ENCODE results near the gene SNTA1.
"Not testable (repeated sequence)": the region's sequence is repeated elsewhere in the genome, so short reads cannot be mapped to it uniquely, and the experiment has no call there.

Gene SNTA1

DNA sequence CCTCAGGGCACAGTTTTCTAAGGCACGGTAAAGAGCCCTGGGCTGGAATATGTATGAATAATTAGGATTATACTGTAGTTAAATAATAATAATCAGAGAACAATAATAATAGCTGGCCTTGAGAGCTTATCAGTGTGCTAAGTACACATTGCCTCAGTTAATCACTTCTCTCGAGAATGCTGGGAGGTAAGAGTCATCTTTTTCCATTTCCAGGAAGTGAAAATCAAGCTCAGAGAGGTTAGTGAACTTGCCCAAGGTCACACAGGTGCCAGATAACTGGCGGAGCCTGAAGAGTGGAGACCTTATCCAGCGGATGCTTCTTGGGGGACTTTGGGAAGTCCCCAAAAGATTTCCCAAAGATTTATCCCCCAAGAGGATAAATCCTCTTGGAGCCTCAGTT, 26.9 kb upstream of the SNTA1 start:
- intact Hi-C loops (cut with DNase I) = no loop called here
- DNase-seq = no peak

DNA sequence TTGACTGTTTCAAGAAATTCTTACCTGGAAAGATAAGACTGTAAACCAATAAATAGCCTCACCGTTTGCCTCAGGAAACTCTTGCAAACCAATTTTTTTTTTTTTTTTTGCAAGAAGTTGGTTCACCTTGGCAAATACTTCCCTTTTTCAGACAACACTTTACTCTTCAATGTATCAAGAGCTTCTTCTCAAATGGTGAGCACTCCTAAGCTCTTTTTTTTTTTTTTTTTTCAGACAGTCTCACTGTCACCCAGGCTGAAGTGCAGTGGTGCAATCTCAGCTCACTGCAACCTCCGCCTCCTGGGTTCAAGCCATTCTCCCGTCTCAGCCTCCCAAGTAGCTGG, 22.7 kb upstream of the SNTA1 start:
- DNase-seq = no peak
- intact Hi-C loops (cut with DNase I) = no loop called here

DNA sequence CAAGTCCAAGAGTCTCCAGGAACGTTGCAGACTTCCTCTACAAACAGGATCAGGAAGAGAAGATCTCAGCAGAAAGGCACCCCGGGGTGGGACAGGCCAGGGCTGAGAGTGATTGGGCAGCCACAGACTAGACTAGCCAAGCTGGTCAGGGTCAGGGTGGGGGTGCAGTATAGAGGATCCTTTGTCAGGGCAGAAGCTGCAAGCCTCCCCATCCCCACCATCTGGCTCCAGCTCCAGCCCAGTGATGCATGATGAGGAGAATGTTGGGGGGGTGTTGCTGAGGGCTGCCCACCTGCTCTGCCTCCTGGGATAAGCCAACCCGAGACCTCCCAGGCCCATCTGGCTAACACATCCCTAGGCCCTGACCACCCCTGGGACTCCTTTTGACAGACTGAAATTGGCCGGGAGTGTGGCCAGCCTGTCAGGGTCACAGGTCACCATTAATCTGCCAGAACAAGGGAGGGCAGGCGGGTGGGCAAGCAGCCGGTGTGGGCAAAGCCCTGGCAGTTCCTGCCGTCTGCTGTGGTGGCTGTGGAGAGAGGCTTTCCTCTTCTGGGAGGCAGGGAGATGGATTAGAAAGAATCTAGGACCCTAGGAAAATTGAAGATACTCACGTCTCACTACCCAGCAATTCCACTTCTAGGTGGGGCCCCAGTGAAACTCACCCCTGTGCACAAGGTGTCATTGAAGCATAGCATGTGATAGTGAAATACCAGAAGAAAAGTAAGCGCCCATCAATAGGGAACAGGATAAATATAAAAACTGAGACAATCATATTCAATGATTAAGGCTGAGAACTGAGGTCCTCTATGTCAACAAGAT, 22.1 kb upstream of the SNTA1 start:
- intact Hi-C loops (cut with DNase I) = loop anchor here (1.0 kb wide), 1 partner anchor 24 kb away; no protein-coding TSS in a partner anchor
- DNase-seq = peak; percentile 72 to 97 (median 84)

DNA sequence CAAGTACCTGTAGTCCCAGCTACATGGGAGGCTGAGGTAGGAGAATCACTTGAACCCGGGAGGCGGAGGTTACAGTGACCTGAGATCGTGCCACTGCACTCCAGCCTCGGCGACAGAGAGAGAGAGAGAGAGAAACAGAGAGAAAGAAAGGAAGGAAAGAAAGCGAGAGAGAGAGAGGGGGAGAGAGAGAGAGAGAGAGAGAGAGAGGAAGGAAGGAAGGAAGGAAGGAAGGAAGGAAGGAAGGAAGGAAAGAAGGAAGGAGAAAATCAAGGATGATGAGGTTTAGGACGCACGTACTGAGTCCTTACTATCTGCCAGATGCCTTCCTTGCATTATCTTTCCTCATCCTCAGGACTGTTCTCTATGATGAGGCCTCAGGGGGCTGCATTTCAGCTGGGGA, 21.2 kb upstream of the SNTA1 start:
- intact Hi-C loops (cut with DNase I) = loop anchor here (1.0 kb wide), 1 partner anchor 25 kb away; no protein-coding TSS in a partner anchor
- DNase-seq = not testable (repeated sequence)

DNA sequence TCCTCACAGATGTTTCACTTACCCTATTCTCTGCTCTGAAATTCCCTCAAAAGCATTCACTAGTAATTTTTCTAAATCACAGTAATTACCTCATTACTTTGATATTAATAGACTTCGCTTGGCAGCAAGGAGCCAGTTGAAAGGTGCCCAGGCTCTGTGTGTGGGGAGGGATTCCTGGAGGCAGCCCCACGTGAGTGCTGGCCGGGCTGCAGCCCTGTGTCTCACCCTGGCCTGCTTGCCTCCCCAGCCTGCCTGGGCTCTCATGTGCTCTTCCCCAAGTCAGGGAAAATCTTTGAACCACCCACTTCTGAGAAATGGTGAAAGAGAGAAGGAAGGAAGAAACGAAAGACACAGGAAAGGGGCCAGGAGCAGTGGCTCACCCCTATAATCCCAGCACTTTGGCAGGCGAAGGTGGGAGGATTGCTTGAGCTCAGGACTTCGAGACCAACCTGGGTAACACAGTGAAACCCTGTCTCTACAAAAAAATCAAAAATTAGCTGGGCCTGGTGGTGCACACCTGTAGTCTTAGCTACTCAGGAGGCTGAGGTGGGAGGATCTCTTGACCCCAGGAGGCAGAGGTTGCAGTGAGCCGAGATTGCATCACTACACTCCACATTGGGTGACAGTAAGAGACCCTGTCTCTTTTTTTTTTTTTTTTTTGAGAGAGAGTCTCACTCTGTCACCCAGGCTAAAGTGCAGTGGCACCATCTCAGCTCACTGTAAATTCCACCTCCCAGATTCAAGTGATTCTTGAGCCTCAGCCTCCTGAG, 20.0 kb upstream of the SNTA1 start:
- DNase-seq = peak in 1 of 10 donors; percentile 84
- intact Hi-C loops (cut with DNase I) = no loop called here

DNA sequence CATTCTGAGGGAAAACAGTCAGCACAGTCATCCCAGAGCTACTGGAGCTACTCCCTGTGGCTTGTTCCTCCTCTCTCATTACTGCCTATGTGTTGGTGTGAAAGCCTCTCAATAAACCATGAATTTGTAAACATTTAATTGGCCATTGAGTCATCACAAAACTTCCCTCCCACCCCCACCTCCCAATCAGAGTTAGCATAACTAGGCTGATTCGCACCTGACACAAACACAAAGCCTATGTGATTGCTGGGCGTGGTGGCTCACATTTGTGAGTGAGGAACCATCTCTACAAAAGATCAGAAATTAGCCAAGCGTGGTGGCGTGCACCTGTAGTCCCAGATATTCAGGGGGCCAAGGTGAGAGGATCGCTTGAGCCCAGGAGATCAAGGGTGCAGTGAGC, 17.1 kb upstream of the SNTA1 start:
- intact Hi-C loops (cut with DNase I) = no loop called here

DNA sequence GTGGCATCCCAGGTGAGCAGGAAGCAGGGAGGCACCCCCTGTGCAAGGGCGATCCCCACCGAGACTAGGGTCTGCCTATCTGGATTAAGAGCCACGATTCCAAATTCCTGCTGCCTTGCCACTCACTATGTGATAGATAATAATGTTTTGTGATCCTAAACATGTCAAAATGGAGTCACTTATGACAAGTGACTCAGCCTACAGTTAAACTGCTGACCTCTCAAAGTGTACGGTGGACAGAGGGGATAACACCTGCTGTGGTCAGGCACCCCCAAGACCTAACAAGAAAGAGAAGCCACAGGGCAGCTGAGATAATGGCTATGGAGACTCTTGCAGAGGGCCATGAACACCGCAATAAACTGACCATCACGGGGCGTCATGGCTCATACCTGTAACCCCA, 16.0 kb upstream of the SNTA1 start:
- peak in 1 of 10 donors; percentile 15 for DNase-seq
- intact Hi-C loops (cut with DNase I) = loop anchor here (5.0 to 10.0 kb wide), 2 partner anchors 208 to 275 kb away; partner anchors contain the start of genes ACTL10 and ZNF341

More for the DNA sequence above, 17.1 kb upstream of the SNTA1 start:
- no peak for DNase-seq

DNA sequence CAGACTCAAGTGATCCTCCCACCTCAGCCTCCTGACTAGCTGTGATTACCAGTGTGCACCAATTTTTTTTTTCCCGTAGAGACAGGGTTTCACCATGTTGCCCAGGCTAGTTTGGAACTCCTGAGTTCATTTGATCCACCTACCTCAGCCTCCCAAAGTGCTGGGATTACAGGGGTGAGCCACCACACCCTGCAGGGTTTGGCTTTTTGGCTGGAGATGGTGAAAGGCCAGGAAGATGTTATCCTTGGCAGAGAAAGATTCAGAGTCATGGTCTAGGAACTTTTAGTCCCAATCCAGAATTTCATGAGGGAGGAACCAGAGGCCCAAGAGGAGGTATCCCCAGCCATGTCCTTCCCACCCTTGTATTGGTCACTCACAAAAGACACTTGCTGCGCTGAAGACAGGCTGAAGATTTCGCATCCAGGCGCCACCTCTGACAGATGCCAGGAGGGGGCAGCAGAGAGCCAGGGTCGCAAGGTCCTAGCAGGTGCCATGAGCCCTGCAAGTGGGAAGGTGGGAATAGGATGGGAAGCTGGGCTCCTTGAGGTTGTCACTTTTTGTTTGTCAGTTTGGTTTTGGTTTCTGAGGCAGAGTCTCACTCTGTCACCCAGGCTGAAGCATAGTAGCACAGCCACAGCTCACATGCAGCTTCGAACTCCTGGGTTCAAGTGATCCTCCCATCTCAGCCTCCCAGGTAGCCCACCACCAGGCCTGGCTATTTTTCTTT, 13.5 kb upstream of the SNTA1 start:
- peak; percentile 62 to 97 (median 88) for DNase-seq
- intact Hi-C loops (cut with DNase I) = loop anchor here (5.0 to 10.0 kb wide), 2 partner anchors 210 to 278 kb away; partner anchors contain the start of genes ACTL10 and ZNF341

DNA sequence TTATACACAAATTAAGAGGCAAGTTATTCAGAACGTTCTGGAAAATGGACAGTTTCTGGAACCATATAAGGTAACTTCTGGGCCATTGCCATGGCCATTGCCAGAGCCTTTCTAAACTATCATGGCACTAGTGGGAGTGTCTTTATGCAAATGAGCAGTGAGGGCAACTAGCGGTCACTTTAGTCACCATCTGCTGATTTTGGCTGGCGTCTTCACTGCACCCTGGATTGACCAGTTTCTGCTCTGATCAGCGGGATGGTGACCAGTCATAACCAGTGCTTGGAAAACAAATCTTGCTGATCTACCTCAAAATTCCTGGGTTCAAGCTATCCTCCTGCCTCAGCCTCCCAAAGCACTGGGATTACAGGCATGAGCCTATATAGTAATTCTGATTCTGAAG, 7.3 kb upstream of the SNTA1 start:
- no peak for DNase-seq
- intact Hi-C loops (cut with DNase I) = loop anchor here (10.0 kb wide), 1 partner anchor 284 kb away; the partner anchor contains the start of gene ZNF341

DNA sequence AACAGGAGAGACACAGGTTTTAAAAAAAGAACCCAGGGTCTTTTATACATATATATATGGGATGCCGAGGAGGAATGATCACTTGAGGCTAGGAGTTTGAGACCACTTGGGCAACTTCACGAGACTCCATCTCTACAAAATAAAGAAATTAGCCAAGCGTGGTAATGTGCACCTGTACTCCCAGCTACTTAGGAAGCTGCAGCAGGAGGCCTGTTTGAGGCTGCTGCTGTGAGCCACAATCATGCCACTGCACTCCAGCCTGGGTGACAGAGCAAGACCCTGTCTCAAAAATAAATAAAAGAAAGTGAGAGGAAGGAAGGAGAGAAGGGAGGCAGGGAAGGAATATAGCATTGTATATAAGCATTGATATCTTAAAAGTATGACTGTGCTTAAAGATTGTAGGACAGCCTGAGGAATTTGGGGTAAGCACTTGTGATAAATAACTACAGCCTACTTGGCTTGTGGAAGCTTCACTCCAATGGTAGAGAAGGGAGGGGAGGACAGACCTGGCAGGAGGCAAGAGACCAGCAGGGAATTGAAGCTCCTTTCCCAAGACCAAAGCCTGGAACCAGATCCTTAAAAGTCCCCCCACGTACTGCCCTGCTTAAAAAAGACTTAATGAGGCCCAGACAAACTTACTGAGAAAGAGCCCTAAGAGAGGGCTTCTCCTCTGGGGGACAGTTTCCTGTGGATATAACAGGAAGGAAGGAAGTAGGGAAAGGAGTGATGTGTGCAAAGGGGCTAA, 2.5 kb upstream of the SNTA1 start:
- DNase-seq = no peak
- intact Hi-C loops (cut with DNase I) = loop anchor here (2.0 kb wide), 1 partner anchor 45 kb away; the partner anchor contains the start of gene CDK5RAP1

DNA sequence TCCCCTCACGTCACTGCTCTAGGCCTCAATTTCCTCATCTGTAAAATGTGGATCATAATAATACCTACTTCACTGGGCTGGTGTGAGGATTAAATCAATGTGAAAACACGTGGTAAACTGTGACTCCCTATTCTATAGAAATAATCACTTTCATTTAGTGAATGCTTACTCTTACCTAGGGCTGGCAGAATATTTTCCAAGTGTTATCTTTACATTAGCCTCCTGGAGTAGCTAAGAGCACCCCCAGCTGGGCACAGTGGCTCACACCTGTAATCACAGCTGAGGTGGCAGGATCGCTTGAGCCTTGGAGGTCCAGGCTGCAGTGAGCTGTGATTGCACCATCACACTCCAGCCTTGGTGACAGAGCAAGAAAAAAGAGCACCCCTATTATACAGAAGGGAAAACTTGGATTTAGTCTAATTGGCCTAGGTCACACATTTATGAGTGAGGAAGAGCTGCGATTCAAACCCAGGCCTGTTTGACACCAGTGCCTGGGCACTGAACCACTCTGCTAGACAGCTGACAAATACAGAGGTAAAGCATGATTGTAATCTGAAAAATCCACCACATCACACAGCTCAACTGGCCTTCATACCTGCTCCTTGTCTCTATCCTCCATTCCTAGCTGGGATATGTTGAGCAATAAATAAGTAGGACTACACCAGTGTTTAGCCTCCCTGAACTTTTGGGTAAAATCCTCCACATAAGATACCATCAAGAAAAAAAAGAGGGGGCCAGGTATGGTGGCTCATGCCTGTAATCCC, 1.4 kb upstream of the SNTA1 start:
- intact Hi-C loops (cut with DNase I) = loop anchor here (2.0 kb wide), 1 partner anchor 44 kb away; the partner anchor contains the start of gene CDK5RAP1

DNA sequence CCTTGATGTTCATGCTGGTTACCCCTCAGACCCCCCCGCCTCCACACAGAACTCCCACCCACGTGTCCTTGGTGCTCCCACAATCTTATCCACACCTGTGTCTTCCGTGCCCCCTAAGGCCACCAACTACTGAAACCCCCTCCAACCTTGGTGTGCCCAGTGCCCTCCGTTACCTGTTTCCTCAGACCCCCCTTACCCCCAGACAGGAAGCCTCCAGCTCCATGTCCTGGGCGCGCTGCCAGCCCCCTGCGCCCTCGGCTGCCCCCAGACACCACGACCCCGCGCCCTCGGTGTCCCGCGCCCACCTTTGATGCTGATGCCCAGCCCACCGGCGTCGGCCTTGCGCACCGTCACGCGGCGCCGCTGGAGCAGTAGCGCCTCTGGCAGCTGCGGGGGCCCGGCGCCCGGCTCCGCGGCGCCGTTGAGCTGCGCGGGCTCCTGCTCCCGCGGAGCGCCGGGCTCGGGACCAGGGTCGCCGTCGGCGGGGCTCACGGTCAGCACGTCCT, 504 bp downstream of the SNTA1 start:
- DNase-seq = peak in 4 of 10 donors; percentile 27 to 87 (median 51)
- intact Hi-C loops (cut with DNase I) = loop anchor here (2.0 kb wide), 1 partner anchor 48 kb away; the partner anchor contains the start of gene CBFA2T2

More for the DNA sequence above, 1.4 kb upstream of the SNTA1 start:
- DNase-seq = peak in 2 of 10 donors; percentile 44 to 88

DNA sequence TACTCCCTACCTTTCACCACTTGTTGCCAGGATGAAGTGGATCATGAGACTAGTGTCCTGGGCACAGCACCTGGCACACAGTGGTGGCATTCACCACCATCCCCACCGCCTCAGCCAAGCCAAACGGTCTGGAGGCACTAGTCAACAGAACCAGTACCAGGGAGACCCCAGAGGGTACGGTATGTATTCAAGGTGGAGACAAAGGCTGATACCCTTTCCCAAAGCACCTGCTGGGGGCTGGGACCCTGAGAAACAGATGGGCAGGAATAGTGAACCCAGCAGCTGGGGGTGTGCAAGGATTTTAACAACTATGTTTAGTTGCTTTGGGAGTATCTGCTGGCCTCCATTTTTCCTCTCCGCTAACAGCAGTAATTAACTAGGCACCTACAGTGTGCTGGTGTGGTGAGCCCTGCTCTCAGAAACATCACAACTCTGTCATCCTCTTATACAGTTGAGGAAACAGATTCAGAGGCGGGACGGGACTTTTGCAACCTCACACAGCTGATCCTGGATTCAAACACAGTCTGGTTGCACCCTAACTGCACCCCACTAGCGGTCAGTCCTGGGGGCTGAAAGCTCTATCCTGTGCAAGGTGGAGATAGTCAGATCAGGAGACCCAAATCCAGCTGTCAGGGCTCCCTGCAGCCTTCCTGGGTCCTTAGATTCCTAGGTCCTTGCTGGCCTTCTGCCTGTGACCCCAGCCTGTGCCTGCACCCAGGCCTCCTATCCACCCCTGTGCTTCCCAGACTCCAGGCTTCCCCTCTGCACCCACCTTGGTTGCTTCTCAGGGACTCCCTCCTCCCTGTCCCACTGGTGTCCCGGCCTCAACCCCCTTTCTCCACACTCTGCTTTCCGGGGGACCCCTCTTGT, 1.2 kb downstream of the SNTA1 start:
- intact Hi-C loops (cut with DNase I) = loop anchor here (2.0 kb wide), 1 partner anchor 48 kb away; the partner anchor contains the start of gene CBFA2T2
- no peak for DNase-seq

DNA sequence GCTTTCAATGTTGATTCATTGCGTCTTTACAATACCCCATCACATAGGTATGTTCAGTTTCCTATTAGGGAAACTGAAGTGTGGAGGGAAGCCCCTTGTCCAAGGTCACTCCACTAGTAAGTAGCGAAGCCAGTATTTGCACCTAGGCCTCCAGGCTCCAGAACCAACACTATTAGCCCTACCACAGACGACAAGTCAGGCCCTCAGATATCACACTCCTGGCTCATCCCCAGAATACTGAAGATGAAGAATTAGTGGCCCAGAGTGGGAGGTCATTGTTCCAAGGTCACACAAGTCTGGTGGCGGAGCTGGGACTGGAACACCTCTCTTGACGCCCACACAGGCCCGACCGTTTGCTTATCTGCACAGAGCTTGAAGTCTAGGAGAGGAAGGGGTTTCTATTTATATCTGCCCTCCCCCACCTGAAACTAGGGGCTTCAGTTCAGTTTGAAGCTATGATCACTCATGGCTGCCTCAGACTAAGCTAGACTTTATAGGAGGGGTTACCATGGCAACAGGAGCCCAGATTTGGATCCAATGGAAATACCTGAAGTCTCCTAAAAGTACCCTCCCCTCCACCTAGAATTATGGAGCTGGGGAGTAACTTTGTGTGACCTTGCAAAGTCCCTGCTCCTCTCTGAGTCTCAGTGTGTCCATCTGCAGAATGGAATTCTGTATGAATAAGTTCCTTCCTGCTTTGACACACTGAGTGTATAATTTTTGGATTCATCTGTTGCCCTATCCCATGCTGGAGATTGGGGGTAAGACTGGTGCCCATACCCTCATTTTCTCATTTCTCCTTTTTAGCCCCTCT, 2.2 kb downstream of the SNTA1 start:
- intact Hi-C loops (cut with DNase I) = no loop called here
- DNase-seq = no peak

DNA sequence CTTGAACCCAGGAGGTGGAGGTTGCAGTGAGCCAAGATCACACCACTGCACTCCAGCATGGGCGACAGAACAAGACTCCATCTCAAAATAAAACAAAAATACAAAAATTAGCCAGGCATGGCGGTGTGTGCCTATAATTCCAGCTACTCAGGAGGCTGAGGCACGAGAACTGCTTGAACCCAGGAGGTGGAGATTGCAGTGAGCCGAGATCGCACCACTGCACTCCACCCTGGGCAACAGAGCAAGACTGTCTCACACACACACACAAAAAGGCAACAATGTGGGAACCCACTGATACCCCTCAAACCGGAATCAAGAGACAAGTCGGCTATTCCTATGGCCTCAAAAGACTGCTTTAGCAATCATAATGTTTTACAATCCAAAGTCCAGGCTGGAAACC, 3.0 kb downstream of the SNTA1 start:
- DNase-seq; intact Hi-C loops (cut with DNase I): not testable (repeated sequence)

DNA sequence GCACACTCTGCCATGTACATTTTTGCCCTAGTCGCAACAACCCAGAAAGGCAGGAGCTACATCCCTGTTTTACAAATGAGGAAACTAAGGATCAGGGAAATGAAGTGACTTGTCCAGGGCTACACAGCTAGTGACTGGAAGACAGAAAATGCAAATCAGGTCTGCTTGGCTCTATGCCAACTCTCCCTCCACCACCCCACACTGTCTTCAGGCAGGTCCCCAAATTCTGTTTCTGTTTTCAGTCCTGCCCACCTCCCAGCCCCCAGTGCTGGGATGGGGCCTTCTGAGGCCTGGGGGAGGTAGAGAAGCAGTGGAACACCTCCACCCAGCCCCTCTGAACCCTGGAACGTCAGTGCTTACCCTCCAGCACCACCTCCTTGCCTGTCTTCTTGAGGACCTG, 5.1 kb downstream of the SNTA1 start:
- no peak for DNase-seq
- intact Hi-C loops (cut with DNase I) = no loop called here

All from posterior cingulate gyrus (tissue), 11 donors.